Adrenal gland (tissue), 5 donors: ENCODE measurements around the gene PFKM.

Experiments
- POLR2A ChIP-seq, 2 donors: fragments of 450-650 bp; IDR thresholded peaks; one replicate each; pipeline ENCODE4 v1.6.1; 2017; ENCODE audit warnings: antibody characterized with exemption in 2 of 2, mild to moderate bottlenecking in 2 of 2, moderate library complexity in 1 of 2
- TF ChIP-seq, protein P1 (sequence below), 6 experiments: fragments of 450-650 bp in 4 of 6; fragments of 200-600 bp in 2 of 6; sonication (generic) in 1 of 6; IDR thresholded peaks; 1 replicate in 5 of 6; 2 replicates in 1 of 6; pipeline versions ENCODE4 v1.5.1 to v1.8.0; 2016 to 2021; ENCODE audit warnings: antibody characterized with exemption in 6 of 6, mild to moderate bottlenecking in 2 of 6, moderate library complexity in 1 of 6
- donor health status: DM: no; HTN: no; CAD: no.

DNA sequence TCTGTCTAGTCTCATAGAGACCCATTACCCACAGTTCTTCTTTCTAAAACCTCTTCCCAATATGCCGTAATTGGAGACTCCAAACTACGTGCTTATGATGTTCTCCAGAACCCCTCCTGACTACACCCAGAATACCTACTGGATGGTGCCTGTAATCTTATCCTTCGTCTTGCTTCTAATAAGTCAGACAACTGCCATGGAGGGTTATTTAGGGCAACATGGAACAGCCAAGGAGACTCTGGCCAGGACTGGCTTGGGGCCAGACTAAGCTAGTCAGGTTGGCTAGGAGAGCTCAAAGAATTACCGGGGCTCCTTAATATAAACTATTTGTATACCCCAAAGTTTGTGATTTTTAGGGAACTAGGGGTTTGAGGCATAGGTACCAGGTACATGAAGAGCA, 6.8 kb downstream of the PFKM start:
- TF ChIP-seq, protein P1, sequence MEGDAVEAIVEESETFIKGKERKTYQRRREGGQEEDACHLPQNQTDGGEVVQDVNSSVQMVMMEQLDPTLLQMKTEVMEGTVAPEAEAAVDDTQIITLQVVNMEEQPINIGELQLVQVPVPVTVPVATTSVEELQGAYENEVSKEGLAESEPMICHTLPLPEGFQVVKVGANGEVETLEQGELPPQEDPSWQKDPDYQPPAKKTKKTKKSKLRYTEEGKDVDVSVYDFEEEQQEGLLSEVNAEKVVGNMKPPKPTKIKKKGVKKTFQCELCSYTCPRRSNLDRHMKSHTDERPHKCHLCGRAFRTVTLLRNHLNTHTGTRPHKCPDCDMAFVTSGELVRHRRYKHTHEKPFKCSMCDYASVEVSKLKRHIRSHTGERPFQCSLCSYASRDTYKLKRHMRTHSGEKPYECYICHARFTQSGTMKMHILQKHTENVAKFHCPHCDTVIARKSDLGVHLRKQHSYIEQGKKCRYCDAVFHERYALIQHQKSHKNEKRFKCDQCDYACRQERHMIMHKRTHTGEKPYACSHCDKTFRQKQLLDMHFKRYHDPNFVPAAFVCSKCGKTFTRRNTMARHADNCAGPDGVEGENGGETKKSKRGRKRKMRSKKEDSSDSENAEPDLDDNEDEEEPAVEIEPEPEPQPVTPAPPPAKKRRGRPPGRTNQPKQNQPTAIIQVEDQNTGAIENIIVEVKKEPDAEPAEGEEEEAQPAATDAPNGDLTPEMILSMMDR (IDR thresholded peaks at IDR 0.05), result no peak
- TF ChIP-seq POLR2A (IDR thresholded peaks at IDR 0.05), result no peak
